ENCODE measurements around the gene C1orf105.
"Not testable (repeated sequence)": the region's sequence is repeated elsewhere in the genome, so short reads cannot be mapped to it uniquely, and the experiment has no call there.

Gene C1orf105

GRCh38 chr1:172429331-172430127, 9.0 kb downstream of the C1orf105 start:
- DNase-seq = no peak

DNA sequence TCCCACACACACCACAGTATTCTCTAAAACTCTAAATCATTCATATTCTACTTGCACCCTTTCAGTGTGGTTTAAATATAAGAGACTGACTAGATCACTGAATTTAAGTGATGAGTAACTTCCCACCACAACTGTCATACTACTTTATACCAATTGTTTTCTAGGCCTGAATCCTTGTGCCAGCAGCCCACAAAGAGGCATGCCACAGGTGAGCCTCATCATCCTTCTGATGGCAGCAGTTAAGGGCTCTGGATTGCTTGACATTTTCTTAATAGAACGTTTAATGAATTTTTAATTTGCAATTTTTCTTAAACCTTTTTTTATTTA, 9.6 kb downstream of the C1orf105 start:
- DNase-seq = no peak

GRCh38 chr1:172431204-172431603, 10.7 kb downstream of the C1orf105 start:
- DNase-seq = no peak

- no peak for DNase-seq
Observed at GRCh38 chr1:172431721-172432192, 11.3 kb downstream of the C1orf105 start.

GRCh38 chr1:172437183-172437582, 16.7 kb downstream of the C1orf105 start:
- not testable (repeated sequence) for DNase-seq

- DNase-seq = no peak
Observed at GRCh38 chr1:172442404-172442803, 21.9 kb downstream of the C1orf105 start.

GRCh38 chr1:172442843-172443565, 22.5 kb downstream of the C1orf105 start:
- no peak for DNase-seq

DNA sequence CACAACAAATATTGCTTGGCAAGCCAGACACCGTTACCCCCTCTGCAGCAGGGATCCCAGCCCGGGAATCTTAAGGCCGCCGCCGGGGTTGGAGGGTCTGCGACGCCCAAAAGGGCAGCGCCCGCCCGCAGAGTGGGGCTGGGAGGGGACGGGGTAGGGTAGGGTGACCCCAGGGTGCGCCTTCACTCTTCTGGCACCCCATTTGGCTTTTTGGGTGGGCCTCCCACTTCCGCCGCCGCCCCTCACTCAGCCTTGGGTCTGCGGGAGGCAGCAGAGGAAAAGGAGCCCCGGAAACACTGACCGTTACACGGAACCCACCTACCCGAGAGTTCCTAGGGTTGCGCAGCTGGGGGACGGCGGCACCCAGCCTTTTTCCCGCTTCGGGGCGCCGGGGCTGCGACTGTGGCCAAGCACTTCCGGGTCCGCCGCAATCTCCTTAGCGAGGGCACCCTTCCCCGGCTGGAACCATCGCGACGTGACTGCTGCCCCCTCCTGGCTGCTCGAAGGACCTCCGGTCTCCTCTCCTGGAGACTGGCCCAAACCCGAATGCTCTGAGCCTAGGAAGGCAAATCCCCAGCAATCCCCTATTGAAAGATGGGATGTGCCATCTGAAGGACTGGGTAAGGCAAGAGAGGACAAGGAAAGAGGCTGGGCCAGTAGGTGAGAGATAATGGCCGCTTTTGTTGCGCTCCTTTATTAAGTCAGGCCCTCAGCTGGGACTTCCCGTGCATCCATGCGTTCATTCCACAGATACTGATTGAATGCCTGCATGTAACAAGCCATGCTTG, 23.4 kb downstream of the C1orf105 start, which contains the start of gene PIGC:
Gene PIGC, minus strand, starts transcription at position 404 of the 788 bp plus-strand sequence. CDS start 1,447 bp downstream, outside the sequence.
- DNase-seq = peak; percentile 92

DNA sequence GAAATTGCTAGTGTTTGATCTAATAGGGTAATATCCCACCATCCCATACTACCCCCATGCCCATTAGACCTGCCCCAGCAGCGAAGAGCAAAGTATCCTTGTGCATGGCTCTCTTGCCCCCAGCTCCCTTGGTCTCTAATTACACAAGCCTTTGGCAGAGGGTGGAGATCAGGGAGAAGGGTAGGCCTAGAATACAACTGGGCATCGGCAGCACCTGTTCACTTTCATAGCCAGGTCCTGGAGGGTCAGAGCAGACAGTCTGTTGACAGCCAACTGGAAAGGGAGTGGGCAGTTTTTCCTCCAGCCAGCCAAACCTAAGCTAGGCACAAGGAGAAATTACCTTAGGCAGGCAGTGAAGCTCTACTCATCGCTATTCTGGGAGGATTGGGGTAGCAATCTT, 26.1 kb downstream of the C1orf105 start:
- no peak for DNase-seq

GRCh38 chr1:172447641-172448040, 27.2 kb downstream of the C1orf105 start:
- DNase-seq = no peak

DNA sequence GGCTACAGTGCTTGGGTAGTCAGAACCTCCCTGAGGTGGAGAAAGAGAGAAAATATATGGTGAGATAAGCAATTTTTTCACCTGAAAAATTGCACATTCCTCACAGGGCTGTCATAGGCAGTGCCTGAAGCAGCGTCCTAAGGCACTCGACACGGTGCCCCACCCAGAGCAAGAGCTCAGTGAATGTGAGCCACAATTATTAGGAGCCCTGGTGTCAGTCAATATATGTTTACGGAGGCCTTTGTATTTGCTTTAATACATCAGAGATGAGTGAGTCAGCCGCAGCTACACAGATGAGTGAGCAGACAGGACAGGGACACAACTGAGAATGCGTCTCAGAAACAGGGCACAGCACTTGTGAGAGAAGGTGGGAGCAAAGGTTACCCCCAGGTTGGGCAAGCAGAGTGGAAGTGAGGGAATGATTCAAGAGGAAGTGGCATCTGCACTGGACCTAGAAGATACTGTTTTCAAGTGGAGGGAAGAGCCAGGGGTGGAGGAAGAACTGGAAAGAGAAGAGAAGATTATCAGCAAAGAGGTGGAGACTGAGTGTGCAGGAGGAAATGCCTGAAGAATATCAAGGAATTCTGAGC, 28.6 kb downstream of the C1orf105 start:
- DNase-seq = no peak

DNA sequence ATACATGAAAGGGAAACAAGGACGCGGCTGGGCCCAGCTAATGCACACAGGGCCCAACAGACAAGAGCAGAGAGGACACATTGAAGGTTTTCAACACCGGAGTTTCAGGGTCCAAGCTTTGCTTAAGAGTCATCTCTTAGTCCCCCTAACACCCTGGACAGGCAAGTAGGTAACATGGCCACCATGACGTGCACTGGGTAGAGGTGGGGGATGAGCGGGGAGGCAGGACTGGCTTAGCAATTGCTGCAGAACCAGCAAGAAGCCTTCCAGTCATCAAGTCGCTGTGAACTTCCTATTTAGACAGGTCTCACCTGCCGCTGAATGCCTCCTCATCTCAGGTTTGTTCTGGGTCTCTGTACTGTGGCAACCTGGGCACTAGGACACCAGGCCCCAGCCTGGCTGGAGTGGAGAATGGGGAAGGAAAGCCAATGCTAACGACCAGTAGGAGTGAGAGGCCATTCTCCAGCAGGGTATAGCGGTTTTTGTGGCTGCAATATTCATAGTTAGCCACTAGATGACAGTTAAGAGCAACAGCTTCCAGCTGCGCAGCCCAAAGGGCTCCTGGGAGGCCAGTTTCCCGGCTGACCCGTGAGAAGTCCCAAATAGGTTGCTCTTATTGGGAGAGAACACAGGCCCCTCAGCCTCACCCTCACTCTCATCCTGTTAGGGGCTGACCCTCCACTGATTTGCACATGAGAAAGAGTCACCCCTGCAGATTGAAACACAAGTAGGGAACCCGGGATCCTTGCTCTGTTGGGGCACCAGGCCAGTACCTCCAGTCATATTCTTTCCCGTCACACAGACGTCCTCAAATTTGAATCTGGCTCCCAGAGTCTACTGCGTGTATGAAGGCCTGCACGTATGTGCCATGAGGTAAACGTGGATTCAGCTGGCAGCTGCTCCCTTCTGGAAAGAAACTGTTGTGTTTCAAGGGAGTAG, 29.4 kb downstream of the C1orf105 start:
- DNase-seq = peak; percentile 75

GRCh38 chr1:172450524-172450885, 30.0 kb downstream of the C1orf105 start:
- no peak for DNase-seq

GRCh38 chr1:172451002-172451443, 30.5 kb downstream of the C1orf105 start:
- DNase-seq = peak; percentile 28

GRCh38 chr1:172452536-172453152, 32.2 kb downstream of the C1orf105 start:
- no peak for DNase-seq

GRCh38 chr1:172453153-172453545, 32.7 kb downstream of the C1orf105 start:
- DNase-seq = no peak

- DNase-seq = no peak
Observed at GRCh38 chr1:172453607-172454006, 33.1 kb downstream of the C1orf105 start.

- DNase-seq = no peak
Observed at GRCh38 chr1:172455451-172455850, 35.0 kb downstream of the C1orf105 start.

DNA sequence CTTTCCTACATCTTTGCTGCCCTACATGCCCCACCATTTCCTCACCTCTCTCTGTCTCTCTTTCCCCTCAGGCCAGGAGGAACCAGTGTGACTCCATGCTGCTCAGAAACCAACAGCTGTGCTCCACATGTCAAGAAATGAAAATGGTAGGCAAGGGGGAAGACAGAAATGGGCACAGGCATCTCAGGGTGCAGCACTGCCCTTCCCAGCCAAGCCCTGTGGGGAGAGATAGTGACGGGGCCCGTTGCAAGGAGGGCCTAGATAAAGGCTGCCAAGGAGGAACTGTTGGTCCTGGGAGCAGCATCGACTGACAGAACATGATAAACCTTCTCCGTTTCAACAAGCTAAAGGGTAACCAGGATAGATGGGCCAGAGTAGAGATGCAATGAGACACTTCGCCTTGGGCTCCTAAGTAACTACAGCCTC, 35.9 kb downstream of the C1orf105 start:
- no peak for DNase-seq

DNA sequence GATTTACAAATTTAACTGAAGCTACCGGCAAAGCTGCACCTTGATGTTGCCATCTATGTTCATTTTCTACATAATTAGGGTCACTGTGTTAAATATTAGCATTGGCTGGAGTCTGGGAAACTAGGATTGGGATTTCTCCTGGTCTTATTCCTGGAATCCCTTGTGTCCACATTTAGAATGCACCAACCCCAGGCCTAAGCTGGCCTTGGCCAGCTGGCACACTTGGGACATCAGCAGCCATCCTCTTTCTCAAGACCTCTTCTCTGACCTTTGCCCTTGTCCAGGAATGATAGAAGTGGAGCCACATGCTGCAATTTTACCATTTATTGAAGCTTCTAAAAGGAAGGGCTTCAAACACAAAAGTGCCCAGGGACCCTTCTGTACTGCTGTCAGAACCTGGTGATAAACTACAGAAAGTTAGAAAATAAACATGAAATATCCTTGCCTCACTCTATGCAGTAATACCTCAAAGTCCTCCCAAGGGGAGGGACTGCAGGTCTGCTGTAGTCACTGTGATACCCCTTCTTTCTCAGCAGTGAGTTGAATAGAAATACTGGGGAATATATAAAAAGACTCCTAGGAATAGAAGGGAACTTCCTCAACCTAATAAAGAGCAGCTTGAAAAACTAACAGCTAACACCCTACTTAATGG, 37.1 kb downstream of the C1orf105 start:
- no peak for DNase-seq

DNA sequence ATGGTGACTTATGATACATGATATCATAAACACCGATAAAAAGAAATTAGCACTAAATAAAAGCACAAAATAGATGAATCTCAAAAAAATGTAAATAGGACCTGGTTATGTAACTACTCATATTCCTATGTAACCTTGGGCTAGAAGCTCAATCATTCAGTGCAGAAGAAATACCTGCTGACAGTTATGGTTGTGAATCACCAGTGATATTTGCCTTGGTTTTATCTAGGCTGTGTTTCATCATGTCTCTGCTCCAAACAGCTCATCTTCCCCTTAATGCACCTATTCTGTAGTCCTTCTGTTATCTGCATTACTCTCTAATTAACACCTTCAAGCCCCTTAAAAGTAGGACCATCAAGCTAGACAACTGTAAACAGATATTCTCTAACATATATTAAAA, 39.7 kb downstream of the C1orf105 start:
- no peak for DNase-seq
